ENCODE data around the gene TRAPPC4. TPM values are rescaled to one million over a fixed set of nuclear protein-coding genes. Genes with fewer than 3 reads are reported as not detected.
A peak's percentile ranks its signal among the peaks of the same experiment; 100 is the strongest.
"Not testable (repeated sequence)": the region's sequence is repeated elsewhere in the genome, so short reads cannot be mapped to it uniquely, and the experiment has no call there.

Gene TRAPPC4, protein sequence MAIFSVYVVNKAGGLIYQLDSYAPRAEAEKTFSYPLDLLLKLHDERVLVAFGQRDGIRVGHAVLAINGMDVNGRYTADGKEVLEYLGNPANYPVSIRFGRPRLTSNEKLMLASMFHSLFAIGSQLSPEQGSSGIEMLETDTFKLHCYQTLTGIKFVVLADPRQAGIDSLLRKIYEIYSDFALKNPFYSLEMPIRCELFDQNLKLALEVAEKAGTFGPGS
- total RNA-seq (2014; rRNA removed; shearing (Covaris generic)), result 57.9 and 83.5 TPM in 2 replicates

DNA sequence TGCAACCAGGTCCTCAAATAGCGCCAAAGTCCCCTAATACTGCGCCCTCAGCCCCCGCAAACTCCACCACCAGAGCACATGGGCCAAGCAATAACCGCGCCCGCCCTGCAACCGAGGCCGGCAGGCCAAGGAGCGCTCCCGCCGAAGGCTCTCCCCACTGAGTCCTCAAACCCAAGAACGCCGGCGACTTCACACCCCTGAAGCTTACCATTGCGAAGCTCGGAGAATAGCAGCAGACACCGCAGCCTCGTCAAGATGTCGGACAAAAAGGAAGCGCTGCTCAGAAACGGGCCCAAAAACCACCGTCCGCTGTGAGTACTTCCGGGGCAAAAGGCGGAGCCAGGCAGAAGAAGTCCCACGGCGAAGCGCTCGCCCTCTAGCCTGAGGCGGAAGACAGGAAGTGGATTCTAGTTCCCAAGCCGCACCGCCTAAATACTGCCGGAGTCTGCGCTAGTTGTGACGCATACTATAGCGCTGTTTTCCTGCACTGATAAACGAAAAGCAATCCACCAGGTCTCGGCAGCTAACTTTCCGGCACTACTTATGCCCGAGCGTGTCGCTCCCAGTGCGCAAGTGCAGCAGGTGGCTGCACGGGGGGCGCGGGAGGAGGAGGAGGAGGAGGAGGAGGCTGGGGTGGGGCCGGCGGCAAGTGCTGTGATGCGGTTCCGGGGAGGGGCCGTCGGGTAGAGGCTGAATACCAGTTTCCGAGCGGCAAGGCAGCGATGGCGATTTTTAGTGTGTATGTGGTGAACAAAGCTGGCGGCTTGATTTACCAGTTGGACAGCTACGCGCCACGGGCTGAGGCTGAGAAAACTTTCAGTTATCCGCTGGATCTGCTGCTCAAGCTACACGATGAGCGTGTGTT, at the start of gene TRAPPC4, which contains the start of gene RPS25:
TSS of gene TRAPPC4 (plus strand) at position 693 of the 865 bp plus-strand sequence. CDS start at position 723, 30 bp downstream.
TSS of gene RPS25 (minus strand) at position 270 of the 865 bp plus-strand sequence. CDS start at position 211, 59 bp downstream.
- DNase-seq (ENCODE audit: low spot score), result peak; percentile 90

DNA sequence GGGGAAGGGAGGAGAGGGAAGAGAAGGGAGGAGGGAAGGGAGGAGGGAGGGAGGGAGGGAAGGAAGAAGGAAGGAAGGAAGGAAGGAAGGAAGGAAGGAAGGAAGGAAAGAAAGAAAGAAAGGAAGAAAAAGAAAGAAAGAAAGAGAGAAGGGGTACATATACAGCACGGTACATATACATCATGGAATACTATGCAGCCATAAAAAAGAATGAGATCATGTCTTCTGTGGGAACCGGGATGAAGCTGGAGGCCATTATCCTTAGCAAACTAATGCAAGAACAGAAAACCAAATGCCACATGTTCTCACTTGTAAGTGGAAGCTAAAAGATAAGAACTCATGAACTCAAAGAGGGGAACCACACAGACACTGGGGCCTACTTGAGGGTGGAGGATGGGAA, 49.1 kb upstream of the TRAPPC4 start:
- DNase-seq (ENCODE audit: low spot score), result not testable (repeated sequence)

DNA sequence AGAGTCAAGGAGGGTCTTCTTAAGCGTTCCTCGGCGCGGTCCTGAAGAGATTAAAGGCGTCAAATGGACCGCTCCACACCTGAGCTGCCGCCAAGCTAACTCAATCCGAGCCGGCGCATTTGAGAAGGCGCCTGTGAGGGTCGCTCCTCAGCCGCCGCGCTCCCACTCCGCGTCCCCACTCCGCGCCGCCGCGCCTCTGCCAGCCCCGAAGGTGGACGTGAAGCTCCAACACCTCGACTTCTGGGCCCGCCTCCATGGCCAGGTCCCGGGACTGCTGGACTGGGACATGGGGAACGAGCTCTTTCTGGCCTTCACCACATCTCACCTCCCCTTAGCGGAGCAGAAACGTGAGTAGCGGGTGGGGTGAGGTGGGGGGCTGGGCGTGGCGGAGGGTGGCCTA, 46.9 kb upstream of the TRAPPC4 start, which contains the start of gene FOXR1:
TSS of gene FOXR1 (plus strand) at position 116 of the 400 bp plus-strand sequence. CDS start at position 287, 171 bp downstream.
- DNase-seq (ENCODE audit: low spot score), result no peak

DNA sequence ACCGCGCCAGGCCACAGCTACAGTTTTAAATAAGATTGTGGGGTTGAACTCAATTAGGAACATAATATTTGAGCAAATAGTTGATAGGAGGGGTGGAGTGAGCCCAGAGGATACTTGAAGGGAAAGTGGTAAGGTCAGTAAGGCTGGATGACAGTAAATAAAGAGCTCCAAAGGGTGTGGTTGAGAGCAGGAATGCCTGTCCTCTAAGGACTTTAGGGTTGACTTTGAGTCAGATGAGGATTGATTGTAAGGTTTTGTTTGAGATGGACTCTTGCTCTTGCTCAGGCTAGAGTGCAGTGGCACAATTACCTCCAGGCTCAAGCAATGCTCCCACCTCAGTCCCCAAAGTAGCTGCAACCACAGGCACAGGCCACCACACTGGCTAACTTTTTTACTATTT, 44.6 kb upstream of the TRAPPC4 start:
- DNase-seq (ENCODE audit: low spot score), result no peak

DNA sequence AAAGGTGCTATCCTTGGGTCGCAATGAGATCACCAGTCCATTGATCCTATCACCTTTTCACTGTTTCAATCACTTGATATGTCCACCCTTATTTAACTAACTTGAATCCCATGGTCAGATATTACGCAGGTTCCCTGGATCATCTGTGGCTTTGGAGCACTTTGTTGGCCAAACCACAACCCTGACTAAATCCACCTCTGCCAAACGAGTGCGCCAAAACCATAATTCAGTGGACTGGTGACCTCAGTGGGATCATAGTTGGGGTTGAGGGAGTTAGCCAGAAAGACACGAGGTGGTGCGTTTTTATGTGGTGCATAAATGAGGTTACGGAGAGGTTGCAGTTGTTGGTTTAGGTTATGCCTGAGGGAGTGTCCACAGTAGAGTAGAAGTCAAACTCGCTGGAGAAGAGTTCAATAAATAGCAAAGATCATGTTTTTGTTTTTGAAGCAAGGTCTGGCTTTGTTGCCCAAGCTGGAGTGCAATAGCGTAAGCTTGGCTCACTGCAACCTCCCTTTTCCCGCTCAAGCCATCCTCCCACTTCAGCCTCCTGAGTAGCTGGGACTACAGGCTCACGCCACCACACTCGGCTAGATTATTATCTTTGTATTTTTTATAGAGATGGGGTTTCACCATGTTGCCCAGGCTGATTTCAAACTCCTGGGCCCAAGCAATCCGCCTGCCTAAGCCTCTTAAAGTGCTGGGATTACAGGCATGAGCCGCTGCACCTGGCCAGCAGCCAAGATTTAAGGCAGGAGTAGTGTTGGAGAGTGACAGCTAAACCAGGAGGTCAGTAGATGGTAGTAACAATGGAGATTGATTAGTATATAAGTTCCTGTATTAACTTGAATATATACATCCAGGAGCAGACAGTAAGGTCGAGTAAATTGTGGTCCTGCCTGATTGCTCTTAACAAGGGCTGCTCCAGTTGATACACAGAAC, 42.5 kb upstream of the TRAPPC4 start:
- no peak for DNase-seq (ENCODE audit: low spot score)

DNA sequence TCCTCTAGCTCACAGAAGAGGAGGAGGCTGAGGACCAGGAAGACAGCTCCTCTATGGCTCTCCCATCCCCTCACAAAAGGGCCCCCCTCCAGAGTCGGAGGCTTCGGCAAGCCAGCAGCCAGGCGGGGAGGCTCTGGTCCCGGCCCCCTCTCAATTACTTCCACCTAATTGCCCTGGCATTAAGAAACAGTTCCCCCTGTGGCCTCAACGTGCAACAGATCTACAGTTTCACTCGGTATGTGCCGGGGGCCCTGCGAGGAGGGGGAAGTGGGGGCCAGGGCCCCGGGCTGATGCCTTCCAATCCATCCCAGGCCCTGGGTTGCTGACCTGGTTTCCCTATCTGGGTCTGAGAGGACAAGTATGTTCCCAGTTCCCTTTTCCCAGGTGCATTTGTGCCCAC, 39.1 kb upstream of the TRAPPC4 start:
- DNase-seq (ENCODE audit: low spot score), result no peak

DNA sequence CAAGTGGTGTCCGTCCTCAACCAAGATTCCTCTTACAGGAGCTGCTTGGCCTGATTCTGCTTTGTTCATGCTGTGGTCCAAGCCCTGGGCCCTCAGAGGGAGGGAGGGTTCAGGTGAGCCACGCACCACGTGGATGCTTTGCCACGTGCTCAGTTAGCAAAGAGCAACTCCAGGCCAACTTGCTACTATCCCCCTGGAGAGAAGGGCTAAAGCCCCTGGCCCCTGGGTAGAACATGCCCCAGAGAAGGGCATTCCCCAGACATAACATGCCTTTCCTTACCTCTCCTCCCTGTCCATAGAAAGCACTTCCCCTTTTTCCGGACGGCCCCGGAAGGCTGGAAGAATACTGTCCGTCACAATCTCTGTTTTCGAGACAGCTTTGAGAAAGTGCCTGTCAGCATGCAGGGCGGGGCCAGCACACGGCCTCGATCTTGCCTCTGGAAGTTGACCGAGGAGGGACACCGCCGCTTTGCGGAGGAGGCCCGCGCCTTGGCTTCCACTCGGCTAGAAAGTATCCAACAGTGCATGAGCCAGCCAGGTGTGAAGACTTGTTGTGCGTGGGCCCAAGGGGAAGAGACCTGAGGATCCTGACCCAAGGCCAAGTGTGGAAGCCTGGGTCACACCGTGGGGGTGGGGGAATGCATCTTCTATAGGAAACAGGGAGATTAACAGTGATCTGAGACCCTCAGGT, 38.2 kb upstream of the TRAPPC4 start:
- no peak for DNase-seq (ENCODE audit: low spot score)

DNA sequence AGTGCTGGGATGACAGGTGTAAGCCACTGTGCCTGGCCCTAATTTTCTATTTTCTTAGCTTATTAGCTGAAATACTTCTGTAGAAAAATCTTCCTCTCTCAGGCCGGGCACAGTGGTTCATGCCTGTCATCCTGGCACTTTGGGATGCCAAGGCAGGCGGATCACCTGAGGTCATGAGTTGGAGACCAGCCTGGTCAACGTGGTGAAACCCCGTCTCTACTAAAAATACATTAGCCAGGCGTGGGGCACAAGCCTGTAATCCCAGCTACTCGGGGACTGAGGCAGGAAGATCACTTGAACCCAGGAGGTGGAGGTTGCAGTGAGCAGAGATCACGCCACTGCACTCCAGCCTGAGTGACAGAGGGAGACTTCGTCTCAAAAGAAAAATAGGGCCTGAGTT, 34.2 kb upstream of the TRAPPC4 start:
- DNase-seq (ENCODE audit: low spot score), result not testable (repeated sequence)

DNA sequence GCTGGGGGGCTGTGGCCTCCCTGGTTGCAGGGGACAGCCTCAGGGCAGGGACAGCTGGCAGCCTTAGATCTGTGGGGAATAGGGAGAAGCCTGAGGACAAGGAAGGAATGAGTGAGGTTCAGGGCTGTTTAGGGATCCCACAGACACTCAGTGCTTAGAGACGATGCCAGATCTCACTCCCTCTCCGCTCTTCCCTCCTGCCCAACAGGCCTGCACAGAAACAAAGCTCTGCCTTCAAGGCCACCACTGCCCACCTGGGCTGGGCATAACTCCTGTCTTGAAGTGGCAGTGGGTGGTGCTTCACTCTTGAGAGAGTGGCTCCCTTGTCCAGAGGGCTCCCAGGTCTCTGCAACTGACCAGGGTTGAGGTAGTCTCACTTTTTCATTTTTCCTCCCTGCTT, 33.7 kb upstream of the TRAPPC4 start:
- no peak for DNase-seq (ENCODE audit: low spot score)

DNA sequence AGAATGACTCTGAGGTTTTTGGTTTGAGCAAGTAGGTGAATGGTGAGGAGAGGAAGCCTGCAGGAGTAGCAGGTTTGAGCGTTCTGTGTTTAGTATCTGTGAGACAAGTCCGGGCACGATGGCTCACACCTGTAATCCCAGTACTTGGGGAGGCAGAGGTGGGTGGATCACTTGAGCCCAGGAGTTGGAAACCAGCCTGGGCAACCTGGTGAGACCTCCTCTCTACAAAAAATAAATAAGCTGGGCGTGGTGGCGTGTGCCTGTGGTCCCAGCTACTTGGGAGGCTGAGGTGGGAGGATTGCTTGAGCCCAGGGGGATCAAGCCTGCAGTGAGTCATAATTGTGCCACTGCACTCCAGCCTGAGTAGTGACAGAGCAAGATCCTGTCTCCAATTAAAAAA, 30.3 kb upstream of the TRAPPC4 start:
- no peak for DNase-seq (ENCODE audit: low spot score)

DNA sequence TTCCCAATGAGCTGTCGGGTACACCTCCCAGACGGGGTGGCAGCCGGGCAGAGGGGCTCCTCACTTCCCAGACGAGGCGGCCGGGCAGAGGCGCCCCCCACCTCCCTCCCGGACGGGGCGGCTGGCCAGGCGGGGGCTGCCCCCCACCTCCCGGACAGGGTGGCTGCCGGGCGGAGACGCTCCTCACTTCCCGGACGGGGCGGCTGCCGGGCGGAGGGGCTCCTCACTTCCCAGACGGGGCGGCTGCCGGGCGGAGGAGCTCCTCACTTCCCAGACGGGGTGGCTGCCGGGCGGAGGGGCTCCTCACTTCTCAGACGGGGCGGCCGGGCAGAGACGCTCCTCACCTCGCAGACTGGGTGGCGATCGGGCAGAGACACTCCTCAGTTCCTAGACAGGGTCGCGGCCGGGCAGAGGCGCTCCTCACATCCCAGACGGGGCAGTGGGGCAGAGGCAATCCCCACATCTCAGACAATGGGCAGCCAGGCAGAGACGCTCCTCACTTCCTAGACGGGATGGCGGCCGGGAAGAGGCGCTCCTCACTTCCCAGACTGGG, 27.0 kb upstream of the TRAPPC4 start:
- not testable (repeated sequence) for DNase-seq (ENCODE audit: low spot score)

DNA sequence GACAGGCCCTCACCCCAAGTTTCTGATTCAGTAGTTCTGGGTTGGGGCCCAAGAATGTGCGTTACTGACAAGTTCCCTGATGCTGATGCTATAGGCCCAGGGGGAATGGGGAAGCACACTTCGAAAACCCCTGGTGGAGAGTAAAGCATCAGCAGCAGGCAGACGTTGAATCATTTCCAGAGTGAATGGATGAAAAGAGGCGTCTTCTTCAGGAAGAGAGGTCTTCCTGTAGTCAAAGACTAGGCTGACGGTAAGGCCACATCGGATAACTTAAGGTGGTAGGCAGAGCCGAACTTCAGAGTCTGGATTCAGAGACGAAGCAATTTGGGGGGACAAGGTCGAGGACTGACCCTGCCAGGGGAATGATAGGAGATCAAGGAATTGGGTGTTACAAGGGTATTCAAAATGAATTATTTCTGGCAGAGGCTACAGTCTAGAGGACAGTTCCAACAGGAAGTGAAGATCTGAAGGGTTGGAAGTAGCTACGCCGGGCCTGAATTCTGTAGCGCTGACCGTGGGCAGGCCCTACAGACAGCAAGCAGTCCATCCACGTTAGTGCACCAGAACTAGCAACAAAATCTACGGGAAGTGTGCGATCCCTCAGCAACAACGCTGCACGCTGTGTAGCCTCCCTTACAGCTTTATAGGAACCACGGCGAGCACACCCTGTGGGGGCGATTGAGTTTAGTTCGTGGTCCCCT, 21.5 kb upstream of the TRAPPC4 start:
- no peak for DNase-seq (ENCODE audit: low spot score)

DNA sequence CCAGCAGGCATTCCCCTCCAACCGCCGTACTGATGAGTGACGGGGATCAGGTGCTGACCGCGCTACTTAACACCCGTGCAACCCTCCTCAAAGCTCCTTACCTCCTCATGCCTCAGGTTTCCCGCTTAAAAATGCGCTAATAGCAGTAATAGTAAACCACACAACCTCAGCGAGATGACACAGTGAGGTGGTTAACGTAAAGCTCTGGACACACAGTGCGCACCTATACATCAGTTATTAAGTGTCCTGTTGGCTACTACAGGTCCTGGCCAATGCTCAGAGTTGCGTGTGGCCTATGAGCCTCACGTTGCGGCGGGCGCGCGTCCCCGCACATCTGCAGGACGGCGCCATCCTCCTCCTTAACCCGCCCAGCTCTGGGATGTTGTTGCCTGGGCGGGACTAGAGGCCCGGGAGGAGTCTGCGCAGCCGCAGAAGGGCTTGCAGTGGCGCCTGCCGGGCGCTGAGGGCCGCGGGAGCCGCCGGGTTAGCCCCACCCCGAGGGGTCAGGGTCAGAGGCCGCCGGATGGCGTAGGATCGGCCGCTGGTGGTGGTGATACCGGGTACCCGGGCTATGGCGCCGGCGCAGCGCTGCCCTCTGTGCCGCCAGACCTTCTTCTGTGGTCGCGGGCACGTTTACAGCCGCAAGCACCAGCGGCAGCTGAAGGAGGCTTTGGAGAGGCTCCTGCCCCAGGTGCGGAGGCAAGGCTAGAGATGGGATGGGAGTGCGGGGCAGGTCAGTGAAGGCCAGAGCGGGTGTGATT, 20.8 kb upstream of the TRAPPC4 start, which contains the start of gene CENATAC:
TSS of gene CENATAC (plus strand) at position 512 of the 761 bp plus-strand sequence. CDS start at position 572, 60 bp downstream.
- DNase-seq (ENCODE audit: low spot score), result peak; percentile 70

DNA sequence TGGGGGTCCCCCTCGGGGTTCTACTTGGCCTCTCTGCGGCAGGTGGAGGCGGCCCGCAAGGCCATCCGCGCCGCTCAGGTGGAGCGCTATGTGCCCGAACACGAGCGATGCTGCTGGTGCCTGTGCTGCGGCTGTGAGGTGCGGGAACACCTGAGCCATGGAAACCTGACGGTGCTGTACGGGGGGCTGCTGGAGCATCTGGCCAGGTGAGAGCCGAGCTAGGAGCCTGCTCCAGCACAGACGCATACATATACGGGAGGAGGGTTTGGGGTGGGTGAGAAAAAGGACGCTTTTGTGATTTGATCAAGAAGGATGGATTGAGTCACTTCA, 20.2 kb upstream of the TRAPPC4 start:
- no peak for DNase-seq (ENCODE audit: low spot score)

DNA sequence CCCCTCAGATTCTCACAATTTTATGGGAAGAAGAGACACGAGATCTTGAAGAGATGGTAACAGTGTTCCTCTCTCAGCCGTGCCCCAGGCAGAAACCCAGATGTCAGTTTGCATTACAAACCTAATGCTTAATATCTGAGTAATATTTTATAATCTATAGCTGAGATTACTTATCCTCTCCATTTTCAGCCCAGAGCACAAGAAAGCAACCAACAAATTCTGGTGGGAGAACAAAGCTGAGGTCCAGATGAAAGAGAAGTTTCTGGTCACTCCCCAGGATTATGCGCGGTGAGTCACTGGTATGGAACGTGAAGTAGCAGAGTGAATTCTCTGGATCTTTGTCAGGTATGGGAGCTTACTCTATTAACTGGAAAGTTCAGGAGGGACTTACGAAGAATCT, 19.7 kb upstream of the TRAPPC4 start:
- peak; percentile 87 for DNase-seq (ENCODE audit: low spot score)

DNA sequence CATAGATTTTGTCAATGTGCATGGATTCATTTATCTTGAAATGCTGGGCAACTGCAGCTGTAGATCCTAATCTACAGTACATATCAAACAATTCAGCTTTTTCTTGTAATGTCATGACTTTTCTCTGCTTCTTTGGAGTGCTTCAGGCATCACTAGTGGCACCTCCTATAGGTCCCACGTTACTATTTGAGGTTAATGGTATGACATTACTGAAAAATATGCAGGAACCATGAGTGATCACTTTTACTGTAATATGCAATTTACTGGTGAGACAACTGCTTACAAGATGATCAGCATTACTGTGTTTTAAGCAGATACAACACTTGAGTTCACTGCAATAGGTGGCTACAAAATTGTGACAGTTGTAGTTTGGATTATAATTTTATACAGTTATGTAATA, 17.7 kb upstream of the TRAPPC4 start:
- DNase-seq (ENCODE audit: low spot score), result peak; percentile 36

DNA sequence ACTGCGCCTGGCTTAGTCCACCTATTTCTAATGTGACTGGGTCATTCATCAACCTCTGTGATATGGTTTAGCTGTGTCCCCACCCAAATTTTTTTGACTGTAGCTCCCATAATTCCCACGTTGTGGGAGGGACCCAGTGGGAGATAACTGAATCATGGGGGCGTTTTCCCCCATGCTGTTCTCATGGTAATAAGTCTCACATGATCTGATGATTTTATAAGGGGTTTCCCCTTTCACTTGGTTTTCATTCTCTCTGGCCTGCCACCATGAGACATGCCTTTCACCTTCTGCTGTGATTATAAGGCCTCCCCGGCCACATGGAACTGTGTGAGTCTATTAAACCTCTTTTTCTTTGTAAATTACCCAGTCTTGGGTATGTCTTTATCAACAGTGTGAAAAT, 11.9 kb upstream of the TRAPPC4 start:
- DNase-seq (ENCODE audit: low spot score), result peak; percentile 37

DNA sequence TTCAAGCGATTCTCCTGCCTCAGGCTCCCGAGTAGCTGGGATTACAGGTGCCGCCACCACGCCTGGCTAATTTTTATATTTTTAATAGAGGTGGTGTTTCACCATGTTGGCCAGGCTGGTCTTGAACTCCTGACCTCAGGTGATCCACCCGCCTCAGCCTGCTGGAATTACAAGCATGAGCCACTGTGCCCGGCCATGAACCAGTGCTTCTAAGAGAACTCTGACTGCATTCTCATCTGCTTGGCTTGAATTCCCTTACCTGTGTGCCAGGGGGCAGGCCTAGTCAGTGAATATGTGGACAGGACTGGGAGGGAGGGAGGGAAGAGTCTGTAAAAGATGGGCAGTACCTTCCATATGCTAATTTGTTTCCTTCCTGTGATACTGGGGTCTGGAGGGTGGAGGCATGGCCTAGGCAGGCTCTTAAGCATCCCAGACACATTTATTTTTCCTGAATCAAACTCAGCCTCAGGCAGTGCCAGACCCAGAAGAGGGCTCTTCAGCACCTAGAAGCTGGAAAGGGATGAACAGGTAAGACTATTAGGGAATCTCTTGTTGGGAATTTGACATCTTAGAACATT, 7.0 kb upstream of the TRAPPC4 start:
- DNase-seq (ENCODE audit: low spot score), result no peak

DNA sequence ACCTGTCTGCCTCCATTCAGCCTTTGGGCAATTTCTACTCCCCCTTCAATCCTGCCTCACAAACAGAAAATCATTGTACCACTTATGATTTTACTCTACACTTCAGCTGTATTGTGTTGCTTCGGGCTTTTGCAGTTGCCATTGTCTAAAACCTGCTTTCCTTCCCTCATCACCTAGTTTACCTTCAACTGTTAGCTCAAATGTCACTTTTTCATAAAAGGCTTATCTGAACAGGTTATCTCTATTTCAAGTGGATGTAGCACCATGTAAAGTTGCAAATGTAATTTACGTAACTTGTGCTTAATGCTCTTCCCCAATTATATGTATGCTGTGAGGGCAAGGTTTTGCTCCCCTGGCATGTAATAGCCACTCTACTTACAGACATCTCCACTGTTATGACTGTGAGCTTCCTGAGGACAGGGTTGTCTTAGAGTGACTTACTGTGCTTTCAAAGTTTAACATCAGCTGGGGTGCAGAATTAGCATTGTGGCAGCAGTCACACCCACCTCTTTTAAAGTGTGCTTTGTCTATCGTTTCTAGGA, 5.9 kb upstream of the TRAPPC4 start:
- DNase-seq (ENCODE audit: low spot score), result no peak
